HG02798 (cell line): ENCODE measurements around the gene CEP126.

Source experiments
- ATAC-seq: cut with Tn5 transposase; IDR thresholded peaks from one replicate; pipeline ENCODE4 v1.9.1; 2021; ENCODE audit warnings: mild to moderate bottlenecking; ENCODE audit not compliant: unreplicated experiment, poor library complexity

The CEP126 gene

GRCh38 chr11:102007567-102008437 is 93.0 kb downstream of the CEP126 start:
- peak; percentile 85 for ATAC-seq

GRCh38 chr11:102010776-102011494 is 96.1 kb downstream of the CEP126 start:
- ATAC-seq, result no peak

- ATAC-seq, result no peak
Observed at GRCh38 chr11:102012946-102013345, 98.1 kb downstream of the CEP126 start.

DNA sequence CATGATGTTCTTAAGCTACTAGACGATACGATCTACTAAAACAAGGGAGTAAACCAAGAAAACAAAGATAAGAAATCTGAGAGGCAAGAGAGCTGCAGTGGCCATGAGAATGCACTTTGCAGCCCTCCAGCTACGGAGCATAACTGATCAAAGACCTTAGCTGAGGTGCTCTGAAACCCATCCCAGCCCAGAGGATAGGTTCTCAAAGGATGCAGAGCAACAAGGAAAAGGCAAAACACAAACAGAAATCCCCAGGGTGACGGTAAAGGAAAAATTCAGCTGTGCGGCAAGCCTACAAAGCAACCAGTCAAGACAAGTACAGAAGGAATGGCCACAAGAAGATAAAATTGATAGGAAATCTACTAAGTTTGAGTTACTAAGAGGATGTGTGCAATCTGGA is 99.9 kb downstream of the CEP126 start:
- no peak for ATAC-seq

DNA sequence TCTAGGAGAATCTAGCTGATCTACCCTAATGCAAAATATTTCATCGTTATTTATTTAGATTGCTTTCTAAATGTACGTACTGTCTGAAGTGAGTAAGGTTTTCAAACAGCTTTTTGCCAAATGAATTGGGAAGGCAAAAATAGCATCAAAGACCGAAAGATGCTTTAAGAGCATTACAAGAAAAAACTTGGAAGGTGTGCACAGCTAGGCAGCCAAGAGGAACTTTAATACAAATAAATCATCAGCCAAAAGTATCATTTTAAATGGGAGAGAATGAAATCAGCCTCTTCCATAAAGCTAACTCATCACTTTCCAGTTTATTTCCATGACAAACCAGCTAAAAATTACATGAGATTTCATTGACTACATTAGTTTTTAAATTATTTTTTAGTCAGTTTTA is 102.2 kb downstream of the CEP126 start:
- ATAC-seq, result no peak

DNA sequence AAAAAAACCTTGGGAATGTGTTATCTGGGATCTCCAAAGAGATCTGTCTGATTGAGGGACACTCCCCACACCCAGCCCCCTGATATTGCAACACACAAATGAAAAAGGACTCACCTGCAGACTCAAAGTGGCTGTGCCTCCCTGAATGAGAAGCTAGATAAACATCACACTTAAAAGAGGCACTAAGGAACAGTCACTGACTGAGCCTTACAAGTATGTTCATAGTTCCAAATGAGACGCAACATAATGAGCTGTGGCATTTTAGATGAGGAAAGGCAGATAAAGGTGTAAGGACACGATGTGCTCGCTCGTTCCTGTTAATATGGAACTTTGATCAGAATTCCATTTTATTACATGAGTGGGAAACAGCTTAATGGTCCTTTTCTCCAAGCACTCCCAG is 111.4 kb downstream of the CEP126 start:
- ATAC-seq, result no peak

DNA sequence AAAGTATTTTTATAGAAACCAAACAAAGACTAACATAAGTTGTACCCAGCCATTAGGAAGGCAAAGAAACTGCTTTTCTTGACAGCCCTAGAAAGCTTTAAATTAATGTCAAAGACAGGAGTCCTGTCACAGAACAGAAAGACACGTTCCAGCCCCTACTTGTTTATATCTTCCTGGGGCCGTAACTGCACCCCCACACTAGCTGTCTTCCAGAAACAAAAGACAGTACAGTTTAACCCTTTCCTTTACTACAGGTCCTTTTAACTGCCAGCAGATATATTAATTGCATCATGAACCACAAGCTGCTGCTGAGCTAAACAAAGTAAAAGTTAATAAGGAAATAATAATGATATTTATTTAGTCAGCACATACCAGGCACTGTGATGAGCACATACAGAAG is 112.1 kb downstream of the CEP126 start:
- no peak for ATAC-seq

DNA sequence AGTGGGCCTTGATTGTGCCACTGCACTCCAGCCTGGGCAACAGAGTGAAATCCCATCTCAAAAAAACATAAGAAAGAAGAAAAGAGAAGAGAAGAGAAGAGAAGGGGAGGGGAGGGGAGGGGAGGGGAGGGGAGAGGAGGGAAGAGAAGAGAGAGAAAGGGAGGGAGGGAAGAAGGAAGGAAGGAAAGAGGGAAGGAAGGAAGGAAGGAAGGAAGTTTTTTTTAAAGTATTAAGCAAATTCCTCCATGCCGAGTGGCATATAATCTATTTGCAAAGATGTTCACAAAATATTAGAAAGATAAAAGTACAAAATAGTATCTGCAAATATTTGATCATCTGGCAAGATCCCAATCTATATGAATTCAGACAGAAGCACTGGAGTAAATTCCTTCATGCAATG is 121.9 kb downstream of the CEP126 start:
- no peak for ATAC-seq

DNA sequence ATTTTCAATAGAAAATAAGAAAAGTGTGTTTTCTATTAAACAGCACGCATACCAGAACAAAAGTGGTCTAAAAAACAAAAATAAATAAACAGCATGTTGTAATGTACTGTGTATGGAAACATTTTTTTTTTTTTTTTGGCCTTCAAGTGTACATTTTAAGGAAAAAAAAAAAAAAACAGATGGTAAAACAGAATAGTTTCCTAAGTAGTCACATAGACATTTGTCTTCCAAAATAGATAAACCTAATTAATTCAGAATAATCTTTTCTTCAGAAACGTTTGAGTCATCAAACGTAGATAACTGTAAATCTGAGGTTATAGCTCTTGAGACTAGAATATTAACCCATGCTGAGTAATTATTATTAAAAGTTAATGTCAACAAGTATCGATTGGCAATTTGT is 132.0 kb downstream of the CEP126 start:
- no peak for ATAC-seq

- ATAC-seq, result peak; percentile 54
Observed at GRCh38 chr11:102047305-102047924, 132.6 kb downstream of the CEP126 start, which contains the start of gene CFAP300. CFAP300 (plus strand) TSS chr11:102047437; CDS start chr11:102047471, 34 bp downstream.
